Measurements from ENCODE around the gene PAK1. TPM values are rescaled to one million over a fixed set of nuclear protein-coding genes. Genes with fewer than 3 reads are reported as not detected.
A peak's percentile ranks its signal among the peaks of the same experiment; 100 is the strongest.

Gene PAK1
- total and polyA plus RNA-seq, 2 of the 8 experiments (the other 6 are each of a cell fraction or from before 2014, with no cell fraction given), result 87.7 to 151 TPM

DNA sequence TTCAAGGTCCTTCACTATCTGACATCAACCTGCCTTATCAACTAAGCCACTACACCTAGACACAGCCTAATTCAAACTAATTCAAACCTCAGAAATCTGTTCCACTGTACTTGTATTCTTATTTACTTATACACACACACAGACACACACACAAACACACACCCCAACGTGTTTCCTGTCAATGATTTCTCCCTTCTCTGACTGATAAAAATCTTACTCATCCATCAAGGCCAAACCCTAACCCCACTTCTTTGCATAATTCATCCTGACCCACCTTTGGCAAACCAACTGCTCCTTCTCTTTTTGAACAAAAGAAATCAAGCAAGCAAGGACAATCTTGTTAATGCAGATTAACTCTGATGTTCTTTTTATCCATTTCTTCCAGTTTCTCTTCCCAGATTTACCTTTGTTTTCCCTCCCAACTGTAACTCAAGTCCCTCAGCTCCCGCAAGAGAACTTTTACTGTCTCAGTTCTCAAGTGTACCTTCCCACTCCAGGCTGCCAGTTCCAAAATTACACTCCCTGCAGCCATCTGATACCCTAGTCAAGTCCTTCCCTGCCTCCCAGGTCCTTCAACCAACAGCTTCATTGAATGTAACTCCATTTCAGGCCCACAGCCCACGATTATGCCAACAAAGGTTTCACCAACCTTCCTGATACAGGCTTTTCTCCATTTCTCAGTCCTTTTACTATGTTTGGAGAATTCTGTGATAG lies 78.3 kb downstream of the PAK1 start:
- no peak overlapping the region for H3K18ac ChIP-seq (ENCODE audit: extremely low read depth, low read length)
- no peak overlapping the region for H3K23ac ChIP-seq (ENCODE audit: insufficient read length)
- peaks cover 0 to 5% (median under 1%) of the 10 kb centered on the region in 4 experiments; a peak in 3 of 8 replicates for H3K36me3 ChIP-seq (ENCODE audit: control insufficient read depth in 2 of 4, insufficient read depth in 4 of 4, low read length in 3 of 4)
- H2BK120ac ChIP-seq (replicated peaks; ENCODE audit: low read depth, low read length), result no peak overlapping the region
- H3K9ac ChIP-seq (replicated peaks in 1 of 4; ENCODE audit: extremely low read depth in 1 of 4, low read depth in 3 of 4, low read length in 3 of 4), result peak overlapping the region in 1 of 4 experiments; percentile 34; a peak in 1 of 7 replicates
- H3K27me3 ChIP-seq (replicated peaks in 1 of 4; ENCODE audit: control insufficient read depth in 3 of 4, extremely low read depth in 1 of 4, insufficient read depth in 3 of 4, low read length in 3 of 4), result no peaks in the 10 kb centered on the region
- no peak overlapping the region for H2BK12ac ChIP-seq (ENCODE audit: low read depth, low read length)
- H4K20me1 ChIP-seq (replicated peaks in 1 of 2; ENCODE audit: control insufficient read depth in 1 of 2, insufficient read depth in 2 of 2, low read length in 2 of 2), result peaks cover 2 to 5% of the 10 kb centered on the region in 2 experiments
- H3K23me2 ChIP-seq (ENCODE audit: low read depth, low read length), result no peaks in the 10 kb centered on the region; the same call in 1 of the 2 replicates
- no peak overlapping the region for H4K8ac ChIP-seq (ENCODE audit: extremely low read depth, insufficient read depth, low read length)
- DNase-seq (ENCODE audit: low read depth in 1 of 2, low spot score in 2 of 2) (no peak), FAIRE-seq (peak; percentile 13)
- H2BK5ac ChIP-seq (ENCODE audit: low read depth, low read length), result 0 out of 2 replicates have a peak overlapping the region, but pooled peaks have one; percentile 12
- H3K56ac ChIP-seq (replicated peaks; ENCODE audit: insufficient read length, low read depth, low read length), result no peak overlapping the region
- CTCF ChIA-PET (ENCODE audit: partially characterized antibody), result interaction anchor here (1.2 to 1.5 kb wide), 2 partner anchors 12 to 161 kb away, joined by 3 to 4 read pairs; no protein-coding TSS in a partner anchor
- peaks cover 0 to 6% (median 3%) of the 10 kb centered on the region in 4 experiments; a peak in 2 of 7 replicates for H3K4me1 ChIP-seq (replicated peaks in 1 of 4; ENCODE audit: control insufficient read depth in 3 of 4, insufficient read depth in 4 of 4, low read length in 3 of 4)
- no peak overlapping the region for H3K4me3 ChIP-seq (ENCODE audit: extremely low read depth in 1 of 4, insufficient read depth in 2 of 4, low read depth in 3 of 4, low read length in 4 of 4)
- H3K79me2 ChIP-seq (ENCODE audit: control insufficient read depth in 1 of 2, insufficient read depth in 2 of 2, low read length in 2 of 2), result peaks cover 13 to 76% of the 10 kb centered on the region in 2 experiments
- H3K14ac ChIP-seq (ENCODE audit: insufficient read length), result no peak overlapping the region
- WGBS, 2 experiments (ENCODE audit: extremely low coverage in 1 of 2, insufficient coverage in 1 of 2, insufficient read length in 1 of 2, insufficient replicate concordance in 2 of 2, low coverage in 1 of 2, low lambda C conversion rate in 2 of 2, missing lambda C conversion rate in 1 of 2), result 85% methylated on average over 3 of the region's 3 CpGs; no CpG with 5 or more reads in 1 of the 2 experiments
- H2BK20ac ChIP-seq (ENCODE audit: low read length), result no peak overlapping the region
- H3K4ac ChIP-seq (replicated peaks; ENCODE audit: insufficient read length, low read depth, low read length), result no peak overlapping the region
- H3K4me2 ChIP-seq (ENCODE audit: insufficient read depth in 1 of 2, low read depth in 2 of 2, low read length in 2 of 2), result no peak overlapping the region
- H3K9me3 ChIP-seq (ENCODE audit: insufficient read depth in 2 of 2, low read depth in 1 of 2, low read length in 1 of 2), result no peaks in the 10 kb centered on the region
- no peak overlapping the region for H4K91ac ChIP-seq (replicated peaks; ENCODE audit: insufficient read length, low read length)
- TF ChIP-seq JUND (IDR thresholded peaks at IDR 0.05; ENCODE audit: low read length) (no peak), TBP (IDR thresholded peaks at IDR 0.05; ENCODE audit: low read depth, low read length) (no peak), HDAC6 (IDR thresholded peaks at IDR 0.05; ENCODE audit: low read depth, low read length) (no peak), SUZ12 (IDR thresholded peaks at IDR 0.05; ENCODE audit: low read length) (no peak), POU5F1 (IDR thresholded peaks at IDR 0.05; ENCODE audit: low read depth, low read length) (no peak)
- TF ChIP-seq, protein P1, sequence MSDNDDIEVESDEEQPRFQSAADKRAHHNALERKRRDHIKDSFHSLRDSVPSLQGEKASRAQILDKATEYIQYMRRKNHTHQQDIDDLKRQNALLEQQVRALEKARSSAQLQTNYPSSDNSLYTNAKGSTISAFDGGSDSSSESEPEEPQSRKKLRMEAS (IDR thresholded peaks at IDR 0.05), result no peak
- TF ChIP-seq, protein P2, sequence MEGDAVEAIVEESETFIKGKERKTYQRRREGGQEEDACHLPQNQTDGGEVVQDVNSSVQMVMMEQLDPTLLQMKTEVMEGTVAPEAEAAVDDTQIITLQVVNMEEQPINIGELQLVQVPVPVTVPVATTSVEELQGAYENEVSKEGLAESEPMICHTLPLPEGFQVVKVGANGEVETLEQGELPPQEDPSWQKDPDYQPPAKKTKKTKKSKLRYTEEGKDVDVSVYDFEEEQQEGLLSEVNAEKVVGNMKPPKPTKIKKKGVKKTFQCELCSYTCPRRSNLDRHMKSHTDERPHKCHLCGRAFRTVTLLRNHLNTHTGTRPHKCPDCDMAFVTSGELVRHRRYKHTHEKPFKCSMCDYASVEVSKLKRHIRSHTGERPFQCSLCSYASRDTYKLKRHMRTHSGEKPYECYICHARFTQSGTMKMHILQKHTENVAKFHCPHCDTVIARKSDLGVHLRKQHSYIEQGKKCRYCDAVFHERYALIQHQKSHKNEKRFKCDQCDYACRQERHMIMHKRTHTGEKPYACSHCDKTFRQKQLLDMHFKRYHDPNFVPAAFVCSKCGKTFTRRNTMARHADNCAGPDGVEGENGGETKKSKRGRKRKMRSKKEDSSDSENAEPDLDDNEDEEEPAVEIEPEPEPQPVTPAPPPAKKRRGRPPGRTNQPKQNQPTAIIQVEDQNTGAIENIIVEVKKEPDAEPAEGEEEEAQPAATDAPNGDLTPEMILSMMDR (IDR thresholded peaks at IDR 0.05; ENCODE audit: control extremely low read depth in 1 of 3, insufficient read depth in 1 of 3, low read depth in 1 of 3, low read length in 3 of 3), result no peak
- no peak overlapping the region for H3K27ac ChIP-seq (ENCODE audit: low read depth, low read length)
- no peak overlapping the region for H2AK5ac ChIP-seq (ENCODE audit: low read depth, low read length)
- peaks cover 2% of the 10 kb centered on the region for H3K79me1 ChIP-seq (ENCODE audit: low read depth, low read length)
- no peak overlapping the region for H2BK15ac ChIP-seq (ENCODE audit: low read length)
- H4K5ac ChIP-seq (ENCODE audit: insufficient read length, low read depth, low read length), result no peak overlapping the region
- POLR2A ChIA-PET (ENCODE audit: partially characterized antibody), result no interaction called here
- H2AFZ ChIP-seq (ENCODE audit: low read length), result no peak overlapping the region
